Measurements from ENCODE around the gene CHST9. TPM values are rescaled to one million over a fixed set of nuclear protein-coding genes. Genes with fewer than 3 reads are reported as not detected.

CHST9 gene
- total RNA-seq, 1 experiment from 2014 or later = 19.2 TPM

GRCh38 chr18:26862084-26862483 lies 323.0 kb downstream of the CHST9 start:
- no peak for DNase-seq (ENCODE audit: low spot score)
- Mint-ChIP-seq H3K4me3 (no peak overlapping the region), H3K27me3 (ENCODE audit: low read depth) (peaks cover 11% of the 10 kb centered on the region), H3K27ac (no peak overlapping the region), H3K4me1 (peaks cover 33% of the 10 kb centered on the region), H3K36me3 (no peaks in the 10 kb centered on the region), H3K9me3 (no peaks in the 10 kb centered on the region)
- no peak for TF ChIP-seq MYBL2 (CRISPR knock-in tag; IDR thresholded peaks at IDR 0.05)
- TF ChIP-seq ZBTB43 (CRISPR knock-in tag; IDR thresholded peaks at IDR 0.05) = no peak
- no peak for TF ChIP-seq OVOL2 (CRISPR knock-in tag; IDR thresholded peaks at IDR 0.05; ENCODE audit: borderline replicate concordance)
- no peak for TF ChIP-seq JUN (CRISPR knock-in tag; IDR thresholded peaks at IDR 0.05)
- TF ChIP-seq USF2 (CRISPR knock-in tag; IDR thresholded peaks at IDR 0.05) = no peak
- TF ChIP-seq CBFB (CRISPR knock-in tag; IDR thresholded peaks at IDR 0.05; ENCODE audit: low read depth) = no peak
- no peak for TF ChIP-seq ZNF281 (CRISPR knock-in tag; IDR thresholded peaks at IDR 0.05)
- no peak for TF ChIP-seq SMAD4 (CRISPR knock-in tag; IDR thresholded peaks at IDR 0.05)
- no peak for TF ChIP-seq TEAD1 (CRISPR knock-in tag; IDR thresholded peaks at IDR 0.05)
- no peak for TF ChIP-seq ATF2 (CRISPR knock-in tag; IDR thresholded peaks at IDR 0.05; ENCODE audit: borderline replicate concordance, low read depth)
- ChIA-PET CTCF (interaction anchor here (1.2 to 1.9 kb wide), 3 partner anchors 21 to 144 kb away, joined by 4 to 8 read pairs (median 5); no protein-coding TSS in a partner anchor), POLR2A (no interaction called here)
- no peak for ATAC-seq

Data from WTC11 (cell line).